CD4-positive, alpha-beta T cell treated with Interleukin-4 for 1 hour (primary cell): ENCODE results near the gene RADIL.
A peak's percentile ranks its signal among the peaks of the same experiment; 100 is the strongest.

Source experiments
- DNase-seq, 2 donors: peaks; one replicate each; pipeline ENCODE4 v3.0.0-alpha.2; 2020 to 2022

RADIL gene

GRCh38 chr7:4831723-4832495 is 51.6 kb downstream of the RADIL start:
- no peak for DNase-seq

- peak; percentile 51 to 65 for DNase-seq
Measured at GRCh38 chr7:4830176-4830575, 53.3 kb downstream of the RADIL start.

GRCh38 chr7:4828720-4829383 is 54.7 kb downstream of the RADIL start:
- DNase-seq: no peak

GRCh38 chr7:4825081-4825480 is 58.4 kb downstream of the RADIL start:
- DNase-seq: no peak

- DNase-seq: no peak
Measured at GRCh38 chr7:4824120-4824775, 59.3 kb downstream of the RADIL start.

GRCh38 chr7:4823441-4824119 is 59.9 kb downstream of the RADIL start:
- no peak for DNase-seq

- DNase-seq: no peak
Measured at GRCh38 chr7:4822677-4823076, 60.8 kb downstream of the RADIL start.

- no peak for DNase-seq
Measured at GRCh38 chr7:4820967-4821471, 62.5 kb downstream of the RADIL start.

GRCh38 chr7:4820405-4820966 is 63.0 kb downstream of the RADIL start:
- DNase-seq: no peak

GRCh38 chr7:4819560-4820404 is 63.7 kb downstream of the RADIL start:
- DNase-seq: no peak

- DNase-seq: no peak
Measured at GRCh38 chr7:4818000-4818794, 65.3 kb downstream of the RADIL start.

- DNase-seq: no peak
Measured at GRCh38 chr7:4817178-4817901, 66.2 kb downstream of the RADIL start.

- DNase-seq: no peak
Measured at GRCh38 chr7:4816419-4817080, 67.0 kb downstream of the RADIL start.

GRCh38 chr7:4815609-4816418 is 67.7 kb downstream of the RADIL start:
- no peak for DNase-seq

GRCh38 chr7:4815121-4815520 is 68.4 kb downstream of the RADIL start:
- no peak for DNase-seq

GRCh38 chr7:4814433-4814832 is 69.1 kb downstream of the RADIL start:
- DNase-seq: no peak

- DNase-seq: no peak
Measured at GRCh38 chr7:4809666-4810065, 73.8 kb downstream of the RADIL start.

GRCh38 chr7:4809091-4809591 is 74.4 kb downstream of the RADIL start:
- peak; percentile 27 to 41 for DNase-seq

GRCh38 chr7:4808565-4808964 is 75.0 kb downstream of the RADIL start:
- no peak for DNase-seq
